GM10847 (cell line): ENCODE data around the gene XCL2.

Source experiments
- POLR2A ChIP-seq: IDR thresholded peaks from 2 replicates; pipeline ENCODE4 v1.6.1; 2011; ENCODE audit not compliant: insufficient read length; ENCODE audit errors: extremely low read depth

XCL2 gene

GRCh38 chr1:168560370-168560769 lies 16.6 kb upstream of the XCL2 start:
- no peak for TF ChIP-seq POLR2A

GRCh38 chr1:168556647-168557046 lies 12.8 kb upstream of the XCL2 start:
- TF ChIP-seq POLR2A: no peak

DNA sequence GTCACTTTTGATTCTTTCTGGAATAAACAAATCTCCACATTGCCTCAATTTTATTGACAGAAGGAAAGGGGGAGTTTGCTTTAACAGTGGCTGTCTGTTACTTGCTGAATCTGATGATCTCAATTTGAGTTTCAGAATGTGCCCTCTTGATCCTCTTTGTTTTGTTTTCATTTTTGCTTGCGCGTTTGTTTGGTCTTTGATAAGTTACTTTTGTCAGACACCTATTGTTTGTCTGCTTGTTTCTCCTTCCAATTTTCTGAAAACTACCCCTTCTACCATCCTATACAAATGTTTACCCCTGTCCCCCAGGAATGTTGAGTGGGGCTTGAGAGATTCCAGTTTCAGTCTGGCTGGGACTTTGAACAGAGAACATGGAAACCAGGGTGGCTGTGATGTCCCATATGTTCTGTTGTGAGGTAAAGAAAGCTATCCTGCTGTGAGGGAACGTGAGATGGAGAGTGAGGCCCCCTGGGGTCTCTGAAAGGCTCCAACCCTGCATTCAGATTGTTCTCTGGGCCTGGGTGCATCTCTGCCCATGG lies 11.8 kb upstream of the XCL2 start:
- no peak for TF ChIP-seq POLR2A

DNA sequence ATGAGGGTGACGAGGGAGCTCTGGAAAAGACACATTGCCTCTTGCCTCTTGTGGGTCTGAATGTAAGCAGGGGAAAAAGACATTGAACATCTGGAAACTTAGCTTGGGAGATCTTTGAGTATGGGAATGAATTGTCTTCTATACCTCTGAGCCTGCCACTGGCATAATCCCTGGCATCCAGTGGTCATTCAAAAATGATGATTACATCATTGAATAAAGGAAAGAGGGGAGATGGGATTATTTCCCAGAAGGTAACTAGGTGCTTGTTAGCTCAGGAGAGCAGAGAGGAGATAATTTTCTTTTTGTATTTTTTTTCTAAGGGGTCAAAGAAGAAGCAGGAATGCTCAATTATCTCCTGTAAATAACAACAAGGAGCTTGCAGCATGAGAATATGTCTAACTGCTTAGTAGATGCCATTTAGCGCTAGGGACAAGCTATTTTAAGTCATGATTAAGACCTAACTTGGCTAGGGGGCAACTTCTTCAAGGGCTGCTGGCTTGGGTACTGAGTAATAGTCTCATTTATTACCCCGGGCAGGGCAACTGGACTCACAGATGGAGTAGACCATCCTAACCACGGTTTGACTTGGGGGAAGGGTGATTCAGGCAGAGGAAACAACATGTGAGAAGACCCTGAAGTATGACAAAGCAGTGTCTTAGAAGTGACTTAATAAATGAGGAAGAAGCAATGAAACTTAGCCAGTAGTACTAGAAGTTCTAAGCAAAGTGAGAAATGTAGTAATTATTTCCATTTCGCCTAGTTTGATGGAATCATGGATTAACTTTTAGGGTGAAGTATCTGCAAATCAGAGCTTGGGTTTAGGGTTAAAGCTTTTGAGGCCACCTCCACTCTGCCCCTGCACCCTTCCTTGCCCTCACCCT lies 11.0 kb upstream of the XCL2 start:
- no peak for TF ChIP-seq POLR2A

DNA sequence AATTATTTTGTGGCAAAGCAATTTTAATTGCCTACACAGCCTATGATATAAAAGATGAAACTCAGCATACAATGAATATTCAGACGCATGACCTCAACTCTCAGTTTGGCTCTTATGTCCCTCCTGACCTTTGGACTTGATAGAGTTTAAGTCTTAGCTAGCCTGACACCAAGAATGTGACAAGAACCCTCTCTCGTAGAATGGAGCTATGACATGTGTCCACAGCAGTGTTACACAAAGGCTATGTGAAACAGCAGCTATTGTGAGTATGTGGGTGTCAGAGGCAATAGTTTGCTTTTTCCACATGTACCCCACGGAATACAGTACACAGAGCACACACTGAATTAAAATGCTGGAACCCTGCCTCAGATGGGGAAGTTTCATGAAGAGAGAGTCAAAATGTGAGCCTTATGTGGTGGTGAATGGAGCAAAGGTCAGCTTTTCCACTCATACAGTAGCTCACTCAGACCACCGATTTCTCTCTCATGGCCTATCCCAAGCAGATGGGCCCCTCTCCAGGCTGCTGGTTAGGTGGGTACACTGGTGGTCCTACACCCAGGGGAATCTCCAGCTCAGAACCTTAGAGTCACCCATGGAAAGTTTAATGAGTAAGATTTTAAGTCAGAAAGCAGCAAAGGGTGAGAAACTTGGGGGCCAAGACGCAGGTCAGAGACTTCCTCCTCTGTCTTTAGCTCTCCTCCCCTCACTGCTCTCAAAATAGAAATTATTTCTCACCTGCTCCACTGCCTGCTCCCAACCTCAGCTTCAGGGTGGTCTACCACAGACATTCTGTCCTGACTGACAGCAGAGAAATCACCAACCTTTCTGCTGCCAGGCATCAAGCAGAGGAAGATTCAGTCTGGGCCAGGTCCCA lies 10.1 kb upstream of the XCL2 start:
- no peak for TF ChIP-seq POLR2A

- no peak for TF ChIP-seq POLR2A
Measured at GRCh38 chr1:168552961-168553360, 9.2 kb upstream of the XCL2 start.

DNA sequence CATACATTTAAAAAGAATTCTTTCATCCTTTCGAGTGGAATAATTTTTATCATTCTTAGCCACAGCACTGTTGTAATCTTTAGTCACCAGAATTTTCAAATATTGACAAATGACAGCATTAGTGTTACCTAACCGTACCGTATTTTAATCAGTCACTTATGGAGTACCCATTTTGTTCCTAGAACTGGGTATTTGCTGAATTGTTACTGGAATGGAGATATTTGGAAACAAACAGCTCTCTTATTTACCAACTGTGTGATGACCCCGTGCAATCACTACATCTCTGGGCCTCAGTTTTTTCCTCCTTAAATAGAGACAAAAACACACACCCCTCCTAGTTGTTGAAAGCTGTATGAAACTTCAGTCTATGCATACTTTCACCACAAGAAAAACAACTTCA lies 7.9 kb upstream of the XCL2 start:
- no peak for TF ChIP-seq POLR2A

- no peak for TF ChIP-seq POLR2A
Measured at GRCh38 chr1:168550971-168551370, 7.2 kb upstream of the XCL2 start.

DNA sequence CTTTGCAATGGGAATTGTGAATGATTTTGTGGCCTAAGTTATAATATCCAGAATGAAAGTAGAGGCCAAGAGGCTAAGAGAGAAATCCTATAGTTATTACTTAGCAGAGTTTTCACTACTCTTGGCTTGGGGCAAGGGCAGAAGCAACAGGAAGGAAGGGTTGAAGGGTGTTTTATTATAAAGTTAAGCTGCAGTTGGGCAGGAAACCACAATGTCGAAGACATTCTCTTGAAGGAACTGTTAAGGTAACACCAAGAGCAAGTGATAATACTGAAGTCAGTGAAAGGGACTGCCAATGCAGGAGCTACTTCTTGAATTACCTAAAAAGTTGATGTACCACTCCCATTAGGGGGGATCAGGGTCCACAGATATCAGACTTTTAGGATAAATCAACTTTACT lies 8.3 kb downstream of the XCL2 start:
- no peak for TF ChIP-seq POLR2A

DNA sequence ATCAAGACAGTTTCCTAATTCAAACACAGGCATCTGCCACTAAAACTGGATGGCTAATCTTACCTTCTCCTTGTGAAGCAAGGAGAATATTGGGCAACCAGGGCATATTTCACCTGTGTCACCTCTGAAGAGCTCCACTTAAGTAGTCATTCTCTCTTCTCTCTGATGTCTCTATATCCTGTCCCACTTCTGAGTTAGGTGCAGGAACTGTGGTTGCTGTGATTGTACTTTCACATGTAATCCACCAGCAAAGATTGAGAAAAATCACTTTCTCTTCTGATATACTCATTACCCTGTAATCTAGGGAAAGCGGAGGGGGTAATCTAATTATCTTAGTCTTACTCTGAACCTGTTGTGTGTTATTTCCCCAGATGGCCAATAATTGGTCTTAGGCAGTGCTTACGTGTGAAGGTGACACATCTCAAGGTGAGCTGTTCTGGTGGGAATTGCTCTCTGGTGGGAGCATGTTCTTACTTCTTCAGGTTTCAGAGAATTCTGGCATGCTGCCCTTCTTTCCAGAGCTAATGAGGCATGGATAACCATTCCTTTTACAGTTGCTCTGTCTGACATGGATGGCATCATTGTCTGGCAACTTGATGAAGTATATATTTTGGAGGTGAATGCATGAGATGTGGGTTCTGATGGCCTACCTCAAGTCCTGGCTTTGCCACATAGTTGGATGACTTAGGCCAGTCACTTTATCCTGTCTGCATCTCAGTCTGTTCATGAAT lies 12.0 kb downstream of the XCL2 start:
- TF ChIP-seq POLR2A: no peak

GRCh38 chr1:168529518-168529917 lies 14.3 kb downstream of the XCL2 start:
- no peak for TF ChIP-seq POLR2A

GRCh38 chr1:168521401-168522000 lies 22.3 kb downstream of the XCL2 start:
- no peak for TF ChIP-seq POLR2A

DNA sequence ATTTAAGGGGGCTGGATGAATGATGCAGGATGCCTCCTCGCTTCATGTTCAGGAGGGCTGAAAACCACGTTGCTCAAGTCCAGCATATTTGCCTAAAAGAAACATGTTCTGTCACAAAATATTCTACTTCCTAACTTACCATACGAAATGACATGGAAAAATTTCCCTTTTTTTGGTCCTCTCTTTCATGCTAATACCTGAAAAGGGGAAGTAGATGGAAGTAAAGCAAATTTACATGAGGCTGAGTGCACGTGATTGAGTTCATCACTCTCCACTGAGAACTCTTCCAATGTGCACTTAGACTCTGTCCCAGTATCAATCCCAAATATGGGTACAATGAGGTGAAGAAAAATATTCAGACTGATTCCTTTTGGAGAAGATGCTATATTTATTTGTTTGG lies 23.0 kb downstream of the XCL2 start:
- TF ChIP-seq POLR2A: no peak

GRCh38 chr1:168520052-168520751 lies 23.6 kb downstream of the XCL2 start:
- TF ChIP-seq POLR2A: no peak

GRCh38 chr1:168518813-168519212 lies 25.0 kb downstream of the XCL2 start:
- TF ChIP-seq POLR2A: no peak

DNA sequence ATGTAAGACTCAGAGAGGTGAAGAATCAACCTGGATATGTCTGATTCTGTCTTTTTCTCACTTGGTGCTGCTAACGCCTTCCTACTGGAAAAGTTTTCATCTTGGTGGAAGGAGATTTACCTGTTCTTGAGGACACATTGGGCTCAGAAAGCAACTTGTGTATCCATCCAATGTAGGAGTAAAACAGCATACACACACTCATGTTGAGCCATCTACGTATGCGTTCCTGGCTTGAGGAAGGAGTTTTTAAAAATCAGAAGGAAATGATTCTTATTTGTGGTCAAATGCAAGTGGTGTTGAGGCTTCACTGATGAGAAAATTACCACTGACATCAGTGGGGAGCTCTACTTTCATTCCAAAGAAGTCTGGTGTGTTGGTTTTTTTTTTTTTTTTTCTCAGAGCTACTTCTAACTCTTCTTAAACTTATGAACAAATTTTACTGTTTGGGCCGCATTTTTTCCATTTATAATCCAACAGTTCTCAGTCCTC lies 25.6 kb downstream of the XCL2 start:
- TF ChIP-seq POLR2A: no peak
